Mesangial cell (primary cell): Measurements from ENCODE around the gene FGB. TPM values are rescaled to one million over a fixed set of nuclear protein-coding genes. Genes with fewer than 3 reads are reported as not detected.

Experiments
- total RNA-seq: library from RNA; depleted of rRNA; stranded (reverse); fragments of >200 nt; gene quantifications from 2 replicates; pipeline ENCODE4 v1.2.3, GENCODE V29; 2015

The FGB gene
- total RNA-seq: 14.3 and 35.5 TPM in 2 replicates

GRCh38 chr4:154562697-154563254 is at the start of gene FGB:
Gene FGB, plus strand, starts transcription at chr4:154563011. Its CDS starts 8 bp downstream, at chr4:154563019.

DNA sequence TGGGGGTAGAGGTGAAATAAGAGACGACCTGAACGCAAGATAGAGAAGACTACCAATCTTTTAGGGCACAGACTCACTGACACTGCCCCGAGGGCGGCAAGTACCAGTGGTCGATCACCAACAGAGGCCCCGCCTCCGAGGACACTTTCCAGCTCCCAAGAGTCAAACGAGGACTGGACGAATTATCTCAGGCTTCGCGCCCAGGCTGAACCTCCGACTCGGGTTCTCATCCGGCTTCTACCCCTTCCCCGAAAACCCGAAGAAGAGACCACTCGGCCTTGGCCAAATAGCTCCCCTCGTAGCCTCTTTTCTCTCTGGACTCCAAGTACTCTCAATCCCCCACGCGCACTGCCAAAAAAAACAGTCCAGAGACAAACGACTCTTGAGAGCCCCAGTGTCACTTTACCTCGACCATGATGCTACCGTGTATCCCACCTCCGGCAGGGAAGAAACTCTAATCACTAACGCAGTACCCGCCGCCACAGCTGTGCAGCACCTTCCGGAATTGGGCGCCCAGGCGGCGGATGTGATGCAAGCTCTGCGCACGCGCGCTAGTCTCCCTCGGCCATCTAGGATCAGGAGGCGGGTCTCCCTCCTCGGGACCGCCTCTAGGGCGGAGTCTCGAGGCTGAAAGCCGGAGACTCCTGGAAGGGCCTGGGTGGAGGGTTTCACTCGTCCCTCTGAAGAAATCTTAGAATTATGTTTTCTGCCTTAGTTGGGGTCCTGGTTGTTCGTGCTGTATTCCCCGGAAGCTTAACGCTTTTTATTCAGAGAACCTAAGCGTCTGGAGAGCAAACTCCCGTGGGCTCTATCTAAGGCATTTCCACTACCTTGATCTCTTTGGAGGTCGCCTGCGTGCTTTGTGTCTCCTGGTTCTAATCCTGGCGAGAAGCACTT is 12.7 kb upstream of the FGB start, which contains the start of gene PLRG1:
Gene PLRG1 (minus strand): TSS at position 507 of the 897 bp plus-strand sequence. CDS start 92 bp downstream, at position 415.

DNA sequence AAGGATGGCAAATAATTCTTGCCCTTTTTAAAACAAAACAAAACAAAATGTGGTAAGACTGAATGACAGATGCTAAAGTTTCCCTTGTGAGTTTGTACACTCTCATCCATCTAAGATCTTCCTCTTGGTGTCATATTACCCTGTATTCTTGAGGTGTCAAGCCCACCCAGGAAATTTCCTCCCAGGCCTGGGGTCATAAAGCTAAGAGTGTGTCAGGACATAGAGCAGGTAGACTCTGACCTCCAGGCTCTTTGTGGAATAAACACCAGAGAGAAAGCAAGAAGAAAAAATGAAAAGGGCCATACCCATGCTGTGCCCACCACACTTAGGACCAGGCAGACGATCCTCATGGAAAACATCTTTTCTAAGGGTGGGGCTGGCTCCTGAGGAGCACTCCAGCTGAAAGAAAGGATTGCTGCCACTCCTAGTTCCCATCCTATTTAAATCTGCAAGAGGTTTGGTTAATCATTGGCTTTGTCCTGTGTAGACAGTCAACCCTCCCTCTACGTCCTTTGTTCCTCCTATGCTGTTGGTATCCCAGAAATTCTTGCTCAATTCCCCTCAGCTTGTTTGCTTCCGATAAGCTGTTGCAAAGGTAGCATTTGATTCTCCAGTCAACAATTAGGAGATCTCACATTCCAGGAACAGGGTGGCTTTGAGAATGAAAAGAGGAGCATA is 27.7 kb downstream of the FGB start, which contains the start of gene FGA:
Gene FGA (minus strand): TSS at position 414 of the 678 bp plus-strand sequence. CDS start 55 bp downstream, at position 359.

GRCh38 chr4:154612472-154613414 is 49.9 kb downstream of the FGB start, which contains the start of gene FGG:
Gene FGG, minus strand, starts transcription at chr4:154612656. Its CDS starts 47 bp downstream, at chr4:154612609.

Other genes with a start within 250 kb of the FGB start
- gene DCHS2, start 71.2 kb upstream of the FGB start, total RNA-seq: 0.49 and 6.6 TPM in 2 replicates
- 47.4 and 56.2 TPM in 2 replicates for gene PLRG1, start 12.6 kb upstream of the FGB start, total RNA-seq
- gene FGA, start 27.7 kb downstream of the FGB start, total RNA-seq: 0.16 and 0.63 TPM in 2 replicates
- gene FGG, start 49.6 kb downstream of the FGB start, total RNA-seq: 0.33 TPM in 1 of 2 replicates, not detected in the other
- 0.16 and 1.1 TPM in 2 replicates for gene LRAT, start 181.0 kb downstream of the FGB start, total RNA-seq
- gene RBM46, start 218.3 kb downstream of the FGB start, total RNA-seq: 0.81 TPM in 1 of 2 replicates, not detected in the other